Measurements from ENCODE around the gene GCNT2.
"Not testable (repeated sequence)": the region's sequence is repeated elsewhere in the genome, so short reads cannot be mapped to it uniquely, and the experiment has no call there.

GCNT2 gene

GRCh38 chr6:10514049-10514780 is 6.9 kb upstream of the GCNT2 start:
- DNase-seq (ENCODE audit: low spot score) = no peak

GRCh38 chr6:10516953-10517352 is 4.2 kb upstream of the GCNT2 start:
- DNase-seq (ENCODE audit: low spot score) = no peak

GRCh38 chr6:10518557-10519407 is 2.4 kb upstream of the GCNT2 start:
- DNase-seq (ENCODE audit: low spot score) = no peak

- not testable (repeated sequence) for DNase-seq (ENCODE audit: low spot score)
Observed at GRCh38 chr6:10519408-10519697, 1.8 kb upstream of the GCNT2 start.

- no peak for DNase-seq (ENCODE audit: low spot score)
Observed at GRCh38 chr6:10520468-10520867, 683 bp upstream of the GCNT2 start.

- DNase-seq (ENCODE audit: low spot score) = no peak
Observed at GRCh38 chr6:10522929-10523573, 1.9 kb downstream of the GCNT2 start.

- no peak for DNase-seq (ENCODE audit: low spot score)
Observed at GRCh38 chr6:10526156-10526555, 5.0 kb downstream of the GCNT2 start.

- DNase-seq (ENCODE audit: low spot score) = no peak
Observed at GRCh38 chr6:10528158-10528981, 7.2 kb downstream of the GCNT2 start.

- DNase-seq (ENCODE audit: low spot score) = no peak
Observed at GRCh38 chr6:10529231-10529801, 8.2 kb downstream of the GCNT2 start.

GRCh38 chr6:10529828-10530374 is 8.8 kb downstream of the GCNT2 start:
- not testable (repeated sequence) for DNase-seq (ENCODE audit: low spot score)

GRCh38 chr6:10531503-10531902 is 10.4 kb downstream of the GCNT2 start:
- no peak for DNase-seq (ENCODE audit: low spot score)

GRCh38 chr6:10531942-10532341 is 10.8 kb downstream of the GCNT2 start:
- no peak for DNase-seq (ENCODE audit: low spot score)

GRCh38 chr6:10532392-10532791 is 11.2 kb downstream of the GCNT2 start:
- DNase-seq (ENCODE audit: low spot score) = no peak

GRCh38 chr6:10534419-10534762 is 13.2 kb downstream of the GCNT2 start:
- no peak for DNase-seq (ENCODE audit: low spot score)

GRCh38 chr6:10535193-10535592 is 14.0 kb downstream of the GCNT2 start:
- no peak for DNase-seq (ENCODE audit: low spot score)

GRCh38 chr6:10537726-10538125 is 16.6 kb downstream of the GCNT2 start:
- DNase-seq (ENCODE audit: low spot score) = no peak

- DNase-seq (ENCODE audit: low spot score) = no peak
Observed at GRCh38 chr6:10540073-10540746, 19.1 kb downstream of the GCNT2 start.

GRCh38 chr6:10541591-10541990 is 20.4 kb downstream of the GCNT2 start:
- no peak for DNase-seq (ENCODE audit: low spot score)

- DNase-seq (ENCODE audit: low spot score) = no peak
Observed at GRCh38 chr6:10542213-10542612, 21.1 kb downstream of the GCNT2 start.

- no peak for DNase-seq (ENCODE audit: low spot score)
Observed at GRCh38 chr6:10543488-10543887, 22.3 kb downstream of the GCNT2 start.

- no peak for DNase-seq (ENCODE audit: low spot score)
Observed at GRCh38 chr6:10545482-10545881, 24.3 kb downstream of the GCNT2 start.

Data from ecto neural progenitor cell (in vitro differentiated cells).